ENCODE results near the gene PDE4A. TPM values are rescaled to one million over a fixed set of nuclear protein-coding genes. Genes with fewer than 3 reads are reported as not detected.
A peak's percentile ranks its signal among the peaks of the same experiment; 100 is the strongest.

The PDE4A gene
- total and polyA plus RNA-seq, 10 of the 15 experiments (the other 5 are each of a cell fraction or from before 2014, with no cell fraction given): 0.24 to 13.3 (median 4.9) TPM

GRCh38 chr19:10416380-10417257 is 3.7 kb upstream of the PDE4A start (continued):
- TF ChIP-seq SRF (IDR thresholded peaks at IDR 0.05; ENCODE audit: low read depth in 2 of 2, low read length in 2 of 2) (no peak), CHD4 (IDR thresholded peaks at IDR 0.05) (no peak; the same call in 1 of the 2 replicates), POLR2A (IDR thresholded peaks at IDR 0.05; ENCODE audit: low read depth, low read length) (no peak; the same call in 1 of the 2 replicates), SMAD5 (IDR thresholded peaks at IDR 0.05; ENCODE audit: low read depth) (no peak), NBN (IDR thresholded peaks at IDR 0.05) (peak; percentile 100), HDGF (IDR thresholded peaks at IDR 0.05) (peak; percentile 83), STAT1 (conservative IDR thresholded peaks at IDR 0.05) (peak; percentile 76), SMAD1 (IDR thresholded peaks at IDR 0.05; ENCODE audit: low read depth, partially characterized antibody) (no peak), ZNF207 (IDR thresholded peaks at IDR 0.05; ENCODE audit: borderline replicate concordance) (peak; percentile 99; the same call in 1 of the 2 replicates), POLR2AphosphoS2 (IDR thresholded peaks at IDR 0.05; ENCODE audit: low read depth, low read length) (no peak), IRF3 (IDR thresholded peaks at IDR 0.05) (peak; percentile 14; the same call in 1 of the 2 replicates), CBFB (IDR thresholded peaks at IDR 0.05; ENCODE audit: low read depth) (no peak; the same call in 1 of the 2 replicates), MTA2 (IDR thresholded peaks at IDR 0.05; ENCODE audit: low read depth) (peak; percentile 59; the same call in 1 of the 2 replicates), NFXL1 (IDR thresholded peaks at IDR 0.05; ENCODE audit: borderline replicate concordance) (no peak), RUNX3 (IDR thresholded peaks at IDR 0.05; ENCODE audit: low read length) (no peak), MEF2B (IDR thresholded peaks at IDR 0.05; ENCODE audit: partially characterized antibody, poor library complexity, severe bottlenecking) (peak; percentile 83), SP1 (IDR thresholded peaks at IDR 0.05; ENCODE audit: low read depth, low read length) (peak; percentile 85), POLR2AphosphoS5 (IDR thresholded peaks at IDR 0.05; ENCODE audit: low read length) (no peak), CBX5 (IDR thresholded peaks at IDR 0.05; ENCODE audit: low read depth) (no peak), TAF1 (IDR thresholded peaks at IDR 0.05; ENCODE audit: borderline replicate concordance, low read depth, low read length) (peak; percentile 21; the same call in 1 of the 2 replicates), MTA3 (IDR thresholded peaks at IDR 0.05; ENCODE audit: borderline replicate concordance, low read length) (no peak), SUZ12 (IDR thresholded peaks at IDR 0.05; ENCODE audit: unreplicated experiment) (no peak), DPF2 (IDR thresholded peaks at IDR 0.05) (peak; percentile 96), ZBED1 (IDR thresholded peaks at IDR 0.05; ENCODE audit: borderline replicate concordance) (no peak), JUNB (IDR thresholded peaks at IDR 0.05) (no peak), LARP7 (IDR thresholded peaks at IDR 0.05) (peak; percentile 100), ZSCAN29 (IDR thresholded peaks at IDR 0.05) (0 out of 2 replicates have a peak, but pooled peaks have one; percentile 47), STAT3 (IDR thresholded peaks at IDR 0.05; ENCODE audit: low read depth, low read length) (no peak), NFYB (IDR thresholded peaks at IDR 0.05; ENCODE audit: insufficient read depth, low read depth, low read length) (no peak)
- TF ChIP-seq, protein P1, sequence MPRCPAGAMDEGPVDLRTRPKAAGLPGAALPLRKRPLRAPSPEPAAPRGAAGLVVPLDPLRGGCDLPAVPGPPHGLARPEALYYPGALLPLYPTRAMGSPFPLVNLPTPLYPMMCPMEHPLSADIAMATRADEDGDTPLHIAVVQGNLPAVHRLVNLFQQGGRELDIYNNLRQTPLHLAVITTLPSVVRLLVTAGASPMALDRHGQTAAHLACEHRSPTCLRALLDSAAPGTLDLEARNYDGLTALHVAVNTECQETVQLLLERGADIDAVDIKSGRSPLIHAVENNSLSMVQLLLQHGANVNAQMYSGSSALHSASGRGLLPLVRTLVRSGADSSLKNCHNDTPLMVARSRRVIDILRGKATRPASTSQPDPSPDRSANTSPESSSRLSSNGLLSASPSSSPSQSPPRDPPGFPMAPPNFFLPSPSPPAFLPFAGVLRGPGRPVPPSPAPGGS (IDR thresholded peaks at IDR 0.05; ENCODE audit: borderline replicate concordance, insufficient read depth, low read depth, low read length, poor library complexity, severe bottlenecking): peak; percentile 84
- TF ChIP-seq, protein P2, sequence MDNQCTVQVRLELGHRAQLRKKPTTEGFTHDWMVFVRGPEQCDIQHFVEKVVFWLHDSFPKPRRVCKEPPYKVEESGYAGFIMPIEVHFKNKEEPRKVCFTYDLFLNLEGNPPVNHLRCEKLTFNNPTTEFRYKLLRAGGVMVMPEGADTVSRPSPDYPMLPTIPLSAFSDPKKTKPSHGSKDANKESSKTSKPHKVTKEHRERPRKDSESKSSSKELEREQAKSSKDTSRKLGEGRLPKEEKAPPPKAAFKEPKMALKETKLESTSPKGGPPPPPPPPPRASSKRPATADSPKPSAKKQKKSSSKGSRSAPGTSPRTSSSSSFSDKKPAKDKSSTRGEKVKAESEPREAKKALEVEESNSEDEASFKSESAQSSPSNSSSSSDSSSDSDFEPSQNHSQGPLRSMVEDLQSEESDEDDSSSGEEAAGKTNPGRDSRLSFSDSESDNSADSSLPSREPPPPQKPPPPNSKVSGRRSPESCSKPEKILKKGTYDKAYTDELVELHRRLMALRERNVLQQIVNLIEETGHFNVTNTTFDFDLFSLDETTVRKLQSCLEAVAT (IDR thresholded peaks at IDR 0.05): peak; percentile 85

All from GM12878 (cell line).